Activated gamma-delta T cell treated with Interleukin-2 at 50 U/mL for 16 hours (primary cell): ENCODE measurements around the gene SPATA2.

Source experiments
- DNase-seq: peaks from one replicate; pipeline ENCODE4 v3.0.0-alpha.2; 2020

The SPATA2 gene

GRCh38 chr20:49853640-49854039 lies 61.7 kb downstream of the SPATA2 start:
- no peak for DNase-seq
